SK-N-SH treated with all-trans-retinoic acid at 6 μM for 48 hours (cell line): ENCODE data around the gene DNM1L.

Experiments used
- BACH2 ChIP-seq: fragments of 250-450 bp; sonication (Bioruptor Pico); IDR thresholded peaks from 2 replicates; pipeline ENCODE4 v1.9.0; 2021; ENCODE audit warnings: mild to moderate bottlenecking, borderline replicate concordance
- SNAI2 ChIP-seq: fragments of 250-450 bp; sonication (Bioruptor Pico); IDR thresholded peaks from 2 replicates; pipeline ENCODE4 v1.5.0; 2020; ENCODE audit warnings: mild to moderate bottlenecking, moderate library complexity
- TOX ChIP-seq: fragments of 250-450 bp; sonication (Bioruptor Pico); IDR thresholded peaks from 2 replicates; pipeline ENCODE4 v1.8.0; 2021; ENCODE audit warnings: mild to moderate bottlenecking, moderate library complexity, borderline replicate concordance
- ZFP3 ChIP-seq: fragments of 250-450 bp; sonication (Bioruptor Pico); IDR thresholded peaks from 2 replicates; pipeline ENCODE4 v1.5.0; 2020; ENCODE audit warnings: mild to moderate bottlenecking, moderate library complexity
- ZFP30 ChIP-seq: fragments of 450-650 bp; formaldehyde crosslinking; IDR thresholded peaks from 2 replicates; pipeline ENCODE4 v1.5.0; 2022; ENCODE audit warnings: mild to moderate bottlenecking, moderate library complexity
- TF ChIP-seq, protein P1 (sequence below): fragments of 250-450 bp; sonication (Bioruptor Pico); IDR thresholded peaks from 2 replicates; pipeline ENCODE4 v1.8.0; 2021; ENCODE audit warnings: low read depth, mild to moderate bottlenecking, moderate library complexity, borderline replicate concordance
- TF ChIP-seq, protein P2 (sequence below): fragments of 250-450 bp; sonication (Bioruptor Pico); IDR thresholded peaks from 2 replicates; pipeline ENCODE4 v1.8.0; 2020; ENCODE audit warnings: mild to moderate bottlenecking, moderate library complexity, borderline replicate concordance

GRCh38 chr12:32650508-32650907 lies 28.6 kb upstream of the DNM1L start:
- no peak for TF ChIP-seq ZFP30 (CRISPR knock-in tag)
- TF ChIP-seq BACH2 = no peak
- TF ChIP-seq, protein P1, sequence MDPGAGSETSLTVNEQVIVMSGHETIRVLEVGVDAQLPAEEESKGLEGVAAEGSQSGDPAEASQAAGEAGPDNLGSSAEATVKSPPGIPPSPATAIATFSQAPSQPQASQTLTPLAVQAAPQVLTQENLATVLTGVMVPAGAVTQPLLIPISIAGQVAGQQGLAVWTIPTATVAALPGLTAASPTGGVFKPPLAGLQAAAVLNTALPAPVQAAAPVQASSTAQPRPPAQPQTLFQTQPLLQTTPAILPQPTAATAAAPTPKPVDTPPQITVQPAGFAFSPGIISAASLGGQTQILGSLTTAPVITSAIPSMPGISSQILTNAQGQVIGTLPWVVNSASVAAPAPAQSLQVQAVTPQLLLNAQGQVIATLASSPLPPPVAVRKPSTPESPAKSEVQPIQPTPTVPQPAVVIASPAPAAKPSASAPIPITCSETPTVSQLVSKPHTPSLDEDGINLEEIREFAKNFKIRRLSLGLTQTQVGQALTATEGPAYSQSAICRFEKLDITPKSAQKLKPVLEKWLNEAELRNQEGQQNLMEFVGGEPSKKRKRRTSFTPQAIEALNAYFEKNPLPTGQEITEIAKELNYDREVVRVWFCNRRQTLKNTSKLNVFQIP (CRISPR knock-in tag) = no peak
- TF ChIP-seq, protein P2, sequence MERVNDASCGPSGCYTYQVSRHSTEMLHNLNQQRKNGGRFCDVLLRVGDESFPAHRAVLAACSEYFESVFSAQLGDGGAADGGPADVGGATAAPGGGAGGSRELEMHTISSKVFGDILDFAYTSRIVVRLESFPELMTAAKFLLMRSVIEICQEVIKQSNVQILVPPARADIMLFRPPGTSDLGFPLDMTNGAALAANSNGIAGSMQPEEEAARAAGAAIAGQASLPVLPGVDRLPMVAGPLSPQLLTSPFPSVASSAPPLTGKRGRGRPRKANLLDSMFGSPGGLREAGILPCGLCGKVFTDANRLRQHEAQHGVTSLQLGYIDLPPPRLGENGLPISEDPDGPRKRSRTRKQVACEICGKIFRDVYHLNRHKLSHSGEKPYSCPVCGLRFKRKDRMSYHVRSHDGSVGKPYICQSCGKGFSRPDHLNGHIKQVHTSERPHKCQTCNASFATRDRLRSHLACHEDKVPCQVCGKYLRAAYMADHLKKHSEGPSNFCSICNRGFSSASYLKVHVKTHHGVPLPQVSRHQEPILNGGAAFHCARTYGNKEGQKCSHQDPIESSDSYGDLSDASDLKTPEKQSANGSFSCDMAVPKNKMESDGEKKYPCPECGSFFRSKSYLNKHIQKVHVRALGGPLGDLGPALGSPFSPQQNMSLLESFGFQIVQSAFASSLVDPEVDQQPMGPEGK (CRISPR knock-in tag) = no peak
- TF ChIP-seq SNAI2 (CRISPR knock-in tag) = no peak
- TF ChIP-seq ZFP3 (CRISPR knock-in tag) = no peak
- no peak for TF ChIP-seq TOX (CRISPR knock-in tag)
